HUDEP-2 (cell line): ENCODE data around the gene RASSF9.

Experiments
- DNase-seq, 76 experiments: peaks; one replicate each; lab custom pipeline; 2025; ENCODE audit not compliant: unreplicated experiment in 76 of 76; lab: John Stamatoyannopoulos, UW

RASSF9 gene

GRCh38 chr12:85821759-85822158 lies 14.4 kb downstream of the RASSF9 start:
- no peak for DNase-seq

- DNase-seq, result no peak
Measured at GRCh38 chr12:85821206-85821605, 15.0 kb downstream of the RASSF9 start.

- DNase-seq, result no peak
Measured at GRCh38 chr12:85820101-85820500, 16.1 kb downstream of the RASSF9 start.

GRCh38 chr12:85814741-85815140 lies 21.5 kb downstream of the RASSF9 start:
- no peak for DNase-seq

GRCh38 chr12:85814071-85814470 lies 22.1 kb downstream of the RASSF9 start:
- DNase-seq, result no peak

GRCh38 chr12:85809500-85809899 lies 26.7 kb downstream of the RASSF9 start:
- no peak for DNase-seq

GRCh38 chr12:85807730-85808129 lies 28.5 kb downstream of the RASSF9 start:
- DNase-seq, result no peak

GRCh38 chr12:85805654-85806053 lies 30.6 kb downstream of the RASSF9 start:
- no peak for DNase-seq

- no peak for DNase-seq
Measured at GRCh38 chr12:85804663-85805062, 31.5 kb downstream of the RASSF9 start.

- DNase-seq, result no peak
Measured at GRCh38 chr12:85803923-85804322, 32.3 kb downstream of the RASSF9 start.

GRCh38 chr12:85803231-85803630 lies 33.0 kb downstream of the RASSF9 start:
- DNase-seq, result no peak

GRCh38 chr12:85798122-85798521 lies 38.1 kb downstream of the RASSF9 start:
- no peak for DNase-seq

GRCh38 chr12:85796001-85796400 lies 40.2 kb downstream of the RASSF9 start:
- no peak for DNase-seq

GRCh38 chr12:85794531-85794930 lies 41.7 kb downstream of the RASSF9 start:
- DNase-seq, result no peak

- no peak for DNase-seq
Measured at GRCh38 chr12:85784096-85784720, 52.0 kb downstream of the RASSF9 start.

- no peak for DNase-seq
Measured at GRCh38 chr12:85782711-85783110, 53.5 kb downstream of the RASSF9 start.

GRCh38 chr12:85781766-85782165 lies 54.4 kb downstream of the RASSF9 start:
- DNase-seq, result peak in 1 of 76 experiments; percentile 3

- no peak for DNase-seq
Measured at GRCh38 chr12:85779768-85780167, 56.4 kb downstream of the RASSF9 start.

GRCh38 chr12:85775091-85775490 lies 61.1 kb downstream of the RASSF9 start:
- no peak for DNase-seq

GRCh38 chr12:85765453-85765869 lies 70.7 kb downstream of the RASSF9 start:
- DNase-seq, result no peak

GRCh38 chr12:85759623-85760022 lies 76.6 kb downstream of the RASSF9 start:
- DNase-seq, result no peak

- no peak for DNase-seq
Measured at GRCh38 chr12:85759091-85759490, 77.1 kb downstream of the RASSF9 start.

GRCh38 chr12:85755760-85756159 lies 80.4 kb downstream of the RASSF9 start:
- no peak for DNase-seq
